Chondrocyte (in vitro differentiated cells): ENCODE data around the gene LAMA5. TPM values are rescaled to one million over a fixed set of nuclear protein-coding genes. Genes with fewer than 3 reads are reported as not detected.

Source experiments
- DNase-seq: peaks from one replicate; pipeline ENCODE4 v3.0.0; 2021; ENCODE audit warnings: mixed read lengths, low spot score
- H3K27ac Mint-ChIP-seq: one replicate; pipeline ENCODE4 v1.8.0; 2021; ENCODE audit warnings: mild to moderate bottlenecking, moderate library complexity, mixed read lengths; ENCODE audit not compliant: unreplicated experiment
- H3K27me3 Mint-ChIP-seq: 2 replicates; pipeline ENCODE4 v1.8.0; 2021; ENCODE audit warnings: low read depth, mixed read lengths
- H3K36me3 Mint-ChIP-seq: 2 replicates; pipeline ENCODE4 v1.8.0; 2021; ENCODE audit warnings: low read depth, mixed read lengths
- H3K4me1 Mint-ChIP-seq: 2 replicates; pipeline ENCODE4 v1.8.0; 2021; ENCODE audit warnings: low read depth, mild to moderate bottlenecking, mixed read lengths
- H3K4me3 Mint-ChIP-seq: one replicate; pipeline ENCODE4 v1.8.0; 2021; ENCODE audit warnings: mild to moderate bottlenecking, moderate library complexity, mixed read lengths; ENCODE audit not compliant: unreplicated experiment
- H3K9me3 Mint-ChIP-seq: 2 replicates; pipeline ENCODE4 v1.8.0; 2021; ENCODE audit warnings: low read depth, mixed read lengths
- total RNA-seq: library from RNA; stranded (reverse); gene quantifications from 3 replicates; pipeline ENCODE4 v1.2.1, GENCODE V29; 2021
- TF ChIP-seq, protein P1 (sequence below): fragments of 200-600 bp; sonication (generic); IDR thresholded peaks from 2 replicates; pipeline ENCODE4 v1.5.0; 2021; ENCODE audit warnings: antibody characterized with exemption, mild to moderate bottlenecking, moderate library complexity

LAMA5 gene
- total RNA-seq, 1 donor from 2014 or later: 368 TPM

- no peaks in the 10 kb centered on the region for H3K4me1 Mint-ChIP-seq
- H3K27me3 Mint-ChIP-seq: no peaks in the 10 kb centered on the region
- peaks cover 22% of the 10 kb centered on the region for H3K36me3 Mint-ChIP-seq
- no peak overlapping the region for H3K4me3 Mint-ChIP-seq
- H3K9me3 Mint-ChIP-seq: no peaks in the 10 kb centered on the region
- no peak overlapping the region for H3K27ac Mint-ChIP-seq
- no peak for DNase-seq
- TF ChIP-seq, protein P1, sequence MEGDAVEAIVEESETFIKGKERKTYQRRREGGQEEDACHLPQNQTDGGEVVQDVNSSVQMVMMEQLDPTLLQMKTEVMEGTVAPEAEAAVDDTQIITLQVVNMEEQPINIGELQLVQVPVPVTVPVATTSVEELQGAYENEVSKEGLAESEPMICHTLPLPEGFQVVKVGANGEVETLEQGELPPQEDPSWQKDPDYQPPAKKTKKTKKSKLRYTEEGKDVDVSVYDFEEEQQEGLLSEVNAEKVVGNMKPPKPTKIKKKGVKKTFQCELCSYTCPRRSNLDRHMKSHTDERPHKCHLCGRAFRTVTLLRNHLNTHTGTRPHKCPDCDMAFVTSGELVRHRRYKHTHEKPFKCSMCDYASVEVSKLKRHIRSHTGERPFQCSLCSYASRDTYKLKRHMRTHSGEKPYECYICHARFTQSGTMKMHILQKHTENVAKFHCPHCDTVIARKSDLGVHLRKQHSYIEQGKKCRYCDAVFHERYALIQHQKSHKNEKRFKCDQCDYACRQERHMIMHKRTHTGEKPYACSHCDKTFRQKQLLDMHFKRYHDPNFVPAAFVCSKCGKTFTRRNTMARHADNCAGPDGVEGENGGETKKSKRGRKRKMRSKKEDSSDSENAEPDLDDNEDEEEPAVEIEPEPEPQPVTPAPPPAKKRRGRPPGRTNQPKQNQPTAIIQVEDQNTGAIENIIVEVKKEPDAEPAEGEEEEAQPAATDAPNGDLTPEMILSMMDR: no peak
These were observed 36.4 kb downstream of the LAMA5 start for GRCh38 chr20:62330576-62331317.

GRCh38 chr20:62329389-62330377 is 37.4 kb downstream of the LAMA5 start:
- no peak for DNase-seq
- Mint-ChIP-seq H3K27me3 (no peaks in the 10 kb centered on the region), H3K9me3 (no peaks in the 10 kb centered on the region), H3K27ac (no peak overlapping the region), H3K4me3 (no peak overlapping the region), H3K36me3 (peaks cover 29% of the 10 kb centered on the region), H3K4me1 (no peaks in the 10 kb centered on the region)
- TF ChIP-seq, protein P1: no peak

- H3K9me3 Mint-ChIP-seq: no peaks in the 10 kb centered on the region
- TF ChIP-seq, protein P1: no peak
- no peaks in the 10 kb centered on the region for H3K4me1 Mint-ChIP-seq
- H3K27ac Mint-ChIP-seq: no peak overlapping the region
- H3K36me3 Mint-ChIP-seq: peaks cover 32% of the 10 kb centered on the region
- H3K4me3 Mint-ChIP-seq: no peak overlapping the region
- no peak for DNase-seq
- H3K27me3 Mint-ChIP-seq: no peaks in the 10 kb centered on the region
These were observed 38.3 kb downstream of the LAMA5 start for GRCh38 chr20:62328684-62329388.

DNA sequence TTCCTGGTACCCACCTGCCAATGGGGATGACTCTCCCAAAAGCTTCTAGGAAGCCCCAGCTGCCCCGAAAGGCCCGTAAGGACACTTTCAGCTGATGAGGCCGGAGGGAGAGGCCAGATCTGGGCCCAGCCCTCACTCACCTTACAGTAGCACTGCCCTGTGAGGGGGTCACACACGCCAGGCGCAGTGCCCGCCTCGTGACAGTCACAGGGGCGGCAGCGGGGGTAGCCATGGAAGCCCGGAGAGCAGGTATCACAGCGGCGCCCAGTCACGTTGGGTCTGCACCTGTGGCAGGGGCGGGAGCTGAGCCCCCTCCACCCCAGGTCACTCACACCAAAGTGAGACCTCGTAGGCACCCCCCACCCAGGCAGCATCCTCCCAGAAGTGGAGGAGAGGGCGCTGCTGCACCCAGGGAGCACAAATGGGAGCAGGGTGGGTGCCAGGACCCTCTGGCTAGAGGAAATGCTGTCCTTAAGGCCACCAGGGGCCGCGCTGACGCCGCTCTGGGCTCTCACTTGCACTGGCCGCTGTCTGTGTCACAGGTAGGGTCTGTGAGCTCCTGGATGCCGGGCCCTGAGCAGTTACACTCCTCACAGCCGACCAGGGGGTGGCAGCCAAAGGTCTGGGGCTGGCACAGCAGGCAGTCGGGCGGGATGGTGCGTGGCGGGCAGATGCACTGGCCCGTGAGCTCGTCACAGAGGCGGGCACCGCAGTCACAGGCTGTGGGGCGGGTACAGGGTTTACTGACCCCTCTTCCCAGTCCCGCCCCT is 39.2 kb downstream of the LAMA5 start:
- Mint-ChIP-seq H3K9me3 (no peaks in the 10 kb centered on the region), H3K36me3 (peaks cover 32% of the 10 kb centered on the region), H3K27ac (no peak overlapping the region), H3K4me1 (no peaks in the 10 kb centered on the region), H3K27me3 (no peaks in the 10 kb centered on the region), H3K4me3 (no peak overlapping the region)
- DNase-seq: no peak
- TF ChIP-seq, protein P1: peak; percentile 9
